OCI-LY7 (cell line): Measurements from ENCODE around the gene BLMH. TPM values are rescaled to one million over a fixed set of nuclear protein-coding genes. Genes with fewer than 3 reads are reported as not detected.

Experiments
- BruUV-seq: library from RNA; stranded (reverse); fragments of 400-500 nt; replicated peaks from 2 replicates; lab custom pipeline; 2021; lab: Mats Ljungman, UMichigan
- CTCF ChIA-PET: fragments of 300-600 bp; sonication (Branson Sonifier 250); formaldehyde crosslinking; loops from one replicate; lab custom pipeline; 2022; ENCODE audit warnings: antibody characterized with exemption; ENCODE audit not compliant: unreplicated experiment; lab: Charles Lee
- POLR2A ChIA-PET: fragments of 300-600 bp; sonication (Branson Sonifier 250); formaldehyde crosslinking; loops from one replicate; lab custom pipeline; 2022; ENCODE audit warnings: antibody characterized with exemption; lab: Charles Lee
- DNase-seq: peaks from one replicate; pipeline ENCODE4 v3.0.0-alpha.2; 2015; ENCODE audit warnings: low spot score
- H2AFZ ChIP-seq: fragments of 200-600 bp; sonication (generic), shearing (Covaris generic); 2 replicates; pipeline ENCODE4 v1.6.1; 2014; ENCODE audit warnings: mild to moderate bottlenecking, antibody characterized with exemption, low read length, moderate library complexity
- H3K27ac ChIP-seq: fragments of 200-600 bp; sonication (generic); 2 replicates; pipeline ENCODE4 v1.5.1; 2014; ENCODE audit warnings: mixed run types, low read depth, mild to moderate bottlenecking, moderate library complexity, low read length, inconsistent platforms; ENCODE audit not compliant: poor library complexity, severe bottlenecking
- H3K36me3 ChIP-seq: fragments of 200-600 bp; sonication (generic); 2 replicates; pipeline ENCODE4 v1.6.1; 2014; ENCODE audit warnings: mild to moderate bottlenecking, antibody characterized with exemption, low read length, moderate library complexity, mixed read lengths; ENCODE audit not compliant: insufficient read depth
- H3K4me1 ChIP-seq: fragments of 200-600 bp; sonication (generic); 2 replicates; pipeline ENCODE4 v1.5.1; 2014; ENCODE audit warnings: mild to moderate bottlenecking, low read length; ENCODE audit not compliant: insufficient read depth, poor library complexity, severe bottlenecking
- H3K4me2 ChIP-seq: fragments of 200-600 bp; sonication (generic); 2 replicates; pipeline ENCODE4 v1.6.1; 2014; ENCODE audit warnings: mild to moderate bottlenecking, low read length
- H3K4me3 ChIP-seq: fragments of 200-600 bp; sonication (generic); 2 replicates; pipeline ENCODE4 v1.5.1; 2014; ENCODE audit warnings: mild to moderate bottlenecking, low read depth, low read length; ENCODE audit not compliant: poor library complexity, severe bottlenecking
- H3K79me2 ChIP-seq: fragments of 200-600 bp; sonication (generic); 2 replicates; pipeline ENCODE4 v1.6.1; 2016; ENCODE audit warnings: low read depth, mild to moderate bottlenecking, low read length, moderate library complexity, mixed read lengths; ENCODE audit not compliant: insufficient read depth
- H3K9me2 ChIP-seq: fragments of 200-600 bp; sonication (generic); 2 replicates; pipeline ENCODE4 v1.6.1; 2016; ENCODE audit warnings: mild to moderate bottlenecking, low read length, mixed read lengths; ENCODE audit not compliant: insufficient read depth
- H3K9me3 ChIP-seq: fragments of 200-600 bp; sonication (generic); 2 replicates; pipeline ENCODE4 v1.6.1; 2014; ENCODE audit warnings: mild to moderate bottlenecking, mixed run types, low read length, mixed read lengths
- H4K20me1 ChIP-seq: fragments of 200-600 bp; sonication (generic); 2 replicates; pipeline ENCODE4 v1.6.1; 2014; ENCODE audit warnings: mild to moderate bottlenecking, antibody characterized with exemption, low read length, moderate library complexity, mixed read lengths; ENCODE audit not compliant: insufficient read depth
- CTCF ChIP-seq: fragments of 200-600 bp; sonication (generic); conservative IDR thresholded peaks from 2 replicates; pipeline ENCODE4 v1.5.1; 2014; ENCODE audit warnings: mild to moderate bottlenecking, antibody characterized with exemption, low read length, moderate library complexity, mixed read lengths
- EZH2phosphoT487 ChIP-seq: fragments of 200-600 bp; sonication (generic); IDR thresholded peaks from 2 replicates; pipeline ENCODE4 v1.6.1; 2018; ENCODE audit warnings: low read depth, borderline replicate concordance, mild to moderate bottlenecking, mixed run types, antibody characterized with exemption, low read length, moderate library complexity, mixed read lengths
- intact Hi-C: fragments of 100-400 bp; cut with micrococcal nuclease; formaldehyde crosslinking; loops from one replicate; pipeline ENCODE4 v1.10.0; 2022; ENCODE audit not compliant: unreplicated experiment
- total RNA-seq, 2 experiments: library from RNA; depleted of rRNA in 1 of 2; stranded (reverse); fragments of >200 nt in 1 of 2; shearing (Covaris generic) in 1 of 2; gene quantifications; 2 replicates each; pipeline ENCODE4 v1.2.3, GENCODE V29; 2014 to 2022

The BLMH gene
- total RNA-seq, 2 experiments from 2014 or later: 35.0 to 65.7 TPM

- Histone ChIP-seq H3K4me2 (no peak overlapping the region), H3K79me2 (no peaks in the 10 kb centered on the region), H3K27ac (no peak overlapping the region), H3K9me2 (no peaks in the 10 kb centered on the region), H3K4me1 (peaks cover 26% of the 10 kb centered on the region), H2AFZ (no peak overlapping the region), H3K4me3 (no peak overlapping the region), H3K36me3 (no peaks in the 10 kb centered on the region), H4K20me1 (no peaks in the 10 kb centered on the region), H3K9me3 (peaks cover 17% of the 10 kb centered on the region; the same call in 1 of the 2 replicates)
- no TSS peak for BruUV-seq
- no peak for TF ChIP-seq CTCF
- TF ChIP-seq EZH2phosphoT487: no peak
- POLR2A ChIA-PET: interaction anchor here (0.7 kb wide), 1 partner anchor 145 kb away, joined by 3 read pairs; no protein-coding TSS in a partner anchor
- intact Hi-C loops: no loop called here
- no peak for DNase-seq
- CTCF ChIA-PET: no interaction called here
Observed at GRCh38 chr17:30296499-30297080, 4.8 kb upstream of the BLMH start.

- TSS peak; percentile 62 for BruUV-seq
- no peak for DNase-seq
Observed at GRCh38 chr17:30292286-30292858, 628 bp upstream of the BLMH start.

More at GRCh38 chr17:30292286-30292858, 628 bp upstream of the BLMH start:
- H2AFZ ChIP-seq: peak overlapping the region; percentile 94
- H3K4me2 ChIP-seq: peak overlapping the region; percentile 70
- peaks cover 18% of the 10 kb centered on the region for H3K4me1 ChIP-seq
- peaks cover 3% of the 10 kb centered on the region; the same call in 1 of the 2 replicates for H3K9me3 ChIP-seq
- intact Hi-C loops: no loop called here
- H4K20me1 ChIP-seq: no peaks in the 10 kb centered on the region
- H3K79me2 ChIP-seq: peaks cover 27% of the 10 kb centered on the region; the same call in 1 of the 2 replicates
- CTCF ChIA-PET: interaction anchor here (0.9 kb wide), 1 partner anchor 18 kb away, joined by 3 read pairs; no protein-coding TSS in a partner anchor
- POLR2A ChIA-PET: interaction anchor here (0.6 to 2.0 kb wide), 5 partner anchors 10 to 390 kb away, joined by 3 to 8 read pairs (median 3); no protein-coding TSS in a partner anchor
- TF ChIP-seq EZH2phosphoT487: no peak
- TF ChIP-seq CTCF: no peak
- peaks cover 32% of the 10 kb centered on the region for H3K36me3 ChIP-seq
- peak overlapping the region; percentile 83 for H3K4me3 ChIP-seq
- peak overlapping the region; percentile 34 for H3K27ac ChIP-seq
- no peaks in the 10 kb centered on the region for H3K9me2 ChIP-seq
